Mucosa of descending colon (tissue), 3 donors: ENCODE results near the gene DVL1. TPM values are rescaled to one million over a fixed set of nuclear protein-coding genes. Genes with fewer than 3 reads are reported as not detected.

Experiments used
- ATAC-seq: fragments of 200-7000 bp; cut with Tn5 transposase; one replicate; pipeline ENCODE4 v1.9.1; 2020; ENCODE audit warnings: mild to moderate bottlenecking, moderate library complexity
- DNase-seq, 3 donors: peaks; one replicate each; pipeline ENCODE4 v3.0.0-alpha.2; 2020
- H3K36me3 ChIP-seq: fragments of 200-600 bp; one replicate; pipeline ENCODE4 v1.8.0; 2021; ENCODE audit warnings: low read depth, mild to moderate bottlenecking
- H3K4me1 ChIP-seq: fragments of 200-600 bp; one replicate; pipeline ENCODE4 v1.8.0; 2021; ENCODE audit warnings: low read depth, mild to moderate bottlenecking
- H3K4me3 ChIP-seq: fragments of 200-600 bp; one replicate; pipeline ENCODE4 v1.8.0; 2021; ENCODE audit warnings: mild to moderate bottlenecking
- H3K9me3 ChIP-seq: fragments of 200-600 bp; one replicate; pipeline ENCODE4 v1.8.0; 2021; ENCODE audit warnings: mild to moderate bottlenecking
- intact Hi-C, 2 donors: fragments of 100-400 bp; cut with DNase I in 1 of 2; cut with micrococcal nuclease in 1 of 2; formaldehyde crosslinking; loops; one replicate each; pipeline versions ENCODE4 v1.11.0 to v1.11.1; 2022; cut with DNase I, micrococcal nuclease
- total RNA-seq, 3 donors: library from RNA; stranded (reverse); fragmentation: NEBNext Ultra II Directional in 2 of 3; extraction: Animal tissue kit (Norgen Biotek cat#: 25700) in 2 of 3; gene quantifications; one replicate each; pipeline versions ENCODE4 v1.2.1 to v1.2.4, GENCODE V29; 2021 to 2023
- TF ChIP-seq, protein P1 (sequence below): fragments of 200-600 bp; IDR thresholded peaks from one replicate; pipeline ENCODE4 v1.8.0; 2022; ENCODE audit warnings: antibody characterized with exemption, mild to moderate bottlenecking
- donor health status: DM: no; HTN: no; CAD: no; lungs with moderate emphysema.
- donor health status: DM: no; HTN: no; CAD: no.
- donor health status: DM: no; HTN: yes; CAD: no.

The DVL1 gene
- total RNA-seq, 3 donors from 2014 or later = 51.7 to 95.3 (median 73.1) TPM

DNA sequence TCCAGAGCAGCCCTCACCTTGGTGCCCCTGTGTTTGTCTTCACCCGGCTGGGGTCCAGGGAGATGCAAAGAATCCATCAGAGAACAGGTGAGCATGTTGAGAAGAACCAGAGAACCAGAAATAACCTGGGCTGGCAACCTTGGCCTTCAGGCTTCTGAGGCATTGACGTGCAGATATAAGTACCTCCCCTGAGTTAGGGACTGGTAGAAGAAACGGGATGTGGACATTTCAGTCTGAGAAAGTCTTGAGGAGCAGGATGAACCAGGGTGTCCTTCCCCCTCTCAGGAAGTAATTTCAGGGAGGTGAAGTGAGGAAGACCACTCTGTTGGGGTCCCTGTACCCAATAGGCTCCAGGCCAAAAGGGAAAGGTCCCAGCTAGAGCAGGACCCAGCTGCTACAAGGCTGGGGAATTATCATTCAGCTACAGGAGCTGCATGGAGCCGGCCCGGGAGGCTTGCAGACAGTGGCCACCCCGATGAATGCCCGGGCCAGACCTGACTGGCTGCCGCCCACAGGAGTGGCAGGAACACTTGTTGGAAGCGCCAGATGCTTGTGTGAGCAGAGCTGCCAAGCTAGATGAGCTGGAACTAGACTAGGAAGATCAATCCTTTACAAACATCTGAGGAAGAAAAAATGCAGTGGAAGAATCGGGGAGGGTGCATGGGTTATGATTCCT, 27.5 kb upstream of the DVL1 start:
- intact Hi-C loops = no loop called here
- Histone ChIP-seq H3K4me3 (no peak overlapping the region), H3K4me1 (peaks cover 24% of the 10 kb centered on the region)

DNA sequence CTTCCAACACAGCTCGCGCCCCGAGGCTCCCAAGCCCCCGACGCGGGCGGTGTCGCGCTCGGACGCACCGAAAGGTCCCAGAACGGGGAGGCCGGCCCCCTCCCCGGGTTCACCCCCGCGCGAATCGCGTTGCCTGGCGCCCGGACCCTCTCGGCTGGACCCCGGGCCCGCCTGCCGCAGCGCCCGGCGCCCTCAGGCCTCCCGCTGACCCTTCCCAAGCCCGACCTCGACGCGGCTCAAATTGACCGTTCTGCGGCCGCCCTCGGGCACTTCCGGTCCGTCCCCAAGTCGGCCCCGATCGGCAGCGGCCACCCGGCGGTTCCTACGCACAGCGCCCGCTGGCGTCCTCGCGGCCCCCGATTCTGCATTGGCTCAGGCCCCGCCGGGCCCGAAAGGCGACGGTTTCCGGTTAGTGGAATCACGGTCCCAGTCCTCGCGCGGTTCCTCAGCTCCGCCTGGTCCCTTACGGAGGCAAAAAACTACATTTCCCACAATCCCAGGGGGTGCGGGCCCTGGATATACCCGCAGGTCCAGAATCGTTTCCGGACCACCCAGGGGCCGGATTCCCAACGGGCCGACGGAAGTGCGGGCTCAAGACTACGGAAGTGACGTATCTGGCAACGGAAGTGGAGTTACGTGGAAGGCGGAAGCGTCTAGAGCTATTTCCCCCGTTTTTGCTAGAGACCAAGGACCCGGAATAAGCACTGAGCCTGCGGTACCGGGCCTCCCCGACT, 25.9 kb upstream of the DVL1 start, which contains the start of gene AURKAIP1:
Gene AURKAIP1, minus strand, starts transcription at position 279 of the 734 bp plus-strand sequence. CDS start 451 bp downstream, outside the sequence.
- no peaks in the 10 kb centered on the region for H3K36me3 ChIP-seq
- intact Hi-C loops = loop anchor here in 1 of 2 donors (2.0 kb wide), 1 partner anchor 22 kb away; no protein-coding TSS in a partner anchor
- peak; percentile 93 for ATAC-seq

More for the DNA sequence above, 27.5 kb upstream of the DVL1 start:
- Histone ChIP-seq H3K9me3 (no peaks in the 10 kb centered on the region), H3K36me3 (no peaks in the 10 kb centered on the region)
- TF ChIP-seq, protein P1, sequence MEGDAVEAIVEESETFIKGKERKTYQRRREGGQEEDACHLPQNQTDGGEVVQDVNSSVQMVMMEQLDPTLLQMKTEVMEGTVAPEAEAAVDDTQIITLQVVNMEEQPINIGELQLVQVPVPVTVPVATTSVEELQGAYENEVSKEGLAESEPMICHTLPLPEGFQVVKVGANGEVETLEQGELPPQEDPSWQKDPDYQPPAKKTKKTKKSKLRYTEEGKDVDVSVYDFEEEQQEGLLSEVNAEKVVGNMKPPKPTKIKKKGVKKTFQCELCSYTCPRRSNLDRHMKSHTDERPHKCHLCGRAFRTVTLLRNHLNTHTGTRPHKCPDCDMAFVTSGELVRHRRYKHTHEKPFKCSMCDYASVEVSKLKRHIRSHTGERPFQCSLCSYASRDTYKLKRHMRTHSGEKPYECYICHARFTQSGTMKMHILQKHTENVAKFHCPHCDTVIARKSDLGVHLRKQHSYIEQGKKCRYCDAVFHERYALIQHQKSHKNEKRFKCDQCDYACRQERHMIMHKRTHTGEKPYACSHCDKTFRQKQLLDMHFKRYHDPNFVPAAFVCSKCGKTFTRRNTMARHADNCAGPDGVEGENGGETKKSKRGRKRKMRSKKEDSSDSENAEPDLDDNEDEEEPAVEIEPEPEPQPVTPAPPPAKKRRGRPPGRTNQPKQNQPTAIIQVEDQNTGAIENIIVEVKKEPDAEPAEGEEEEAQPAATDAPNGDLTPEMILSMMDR = no peak
- DNase-seq (no peak), ATAC-seq (no peak)

DNA sequence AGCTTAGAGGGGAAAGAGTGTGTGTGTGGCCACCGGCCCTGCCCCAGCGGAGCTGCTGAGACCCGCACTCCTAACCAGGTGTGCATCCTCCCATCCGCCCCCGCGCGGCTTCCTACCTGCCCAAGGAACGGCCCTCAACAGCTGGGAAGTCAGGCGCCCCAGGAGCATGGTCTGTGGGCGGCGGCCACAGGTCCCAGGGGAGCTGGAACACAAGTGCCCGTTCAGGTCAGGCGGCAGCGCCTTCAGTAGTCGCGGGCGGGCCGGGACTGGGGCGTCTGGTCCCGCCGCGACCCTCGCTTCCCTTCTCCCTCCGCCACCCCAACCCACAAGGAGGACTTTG, 25.3 kb upstream of the DVL1 start:
- peak in 1 of 3 donors; percentile 74 for DNase-seq
- Histone ChIP-seq H3K9me3 (no peaks in the 10 kb centered on the region), H3K4me1 (peaks cover 26% of the 10 kb centered on the region), H3K4me3 (peak overlapping the region; percentile 98), H3K36me3 (no peaks in the 10 kb centered on the region)
- intact Hi-C loops = loop anchor here in 1 of 2 donors (2.0 kb wide), 1 partner anchor 22 kb away; no protein-coding TSS in a partner anchor
- peak; percentile 10 for ATAC-seq
- TF ChIP-seq, protein P1 = no peak

More for the DNA sequence above, 25.9 kb upstream of the DVL1 start, which contains the start of gene AURKAIP1:
- TF ChIP-seq, protein P1 = peak; percentile 43
- Histone ChIP-seq H3K9me3 (no peaks in the 10 kb centered on the region), H3K4me1 (peaks cover 26% of the 10 kb centered on the region), H3K4me3 (peak within 1 kb of the TSS; percentile 98)
- DNase-seq = peak; percentile 97 to 99 (median 98)

DNA sequence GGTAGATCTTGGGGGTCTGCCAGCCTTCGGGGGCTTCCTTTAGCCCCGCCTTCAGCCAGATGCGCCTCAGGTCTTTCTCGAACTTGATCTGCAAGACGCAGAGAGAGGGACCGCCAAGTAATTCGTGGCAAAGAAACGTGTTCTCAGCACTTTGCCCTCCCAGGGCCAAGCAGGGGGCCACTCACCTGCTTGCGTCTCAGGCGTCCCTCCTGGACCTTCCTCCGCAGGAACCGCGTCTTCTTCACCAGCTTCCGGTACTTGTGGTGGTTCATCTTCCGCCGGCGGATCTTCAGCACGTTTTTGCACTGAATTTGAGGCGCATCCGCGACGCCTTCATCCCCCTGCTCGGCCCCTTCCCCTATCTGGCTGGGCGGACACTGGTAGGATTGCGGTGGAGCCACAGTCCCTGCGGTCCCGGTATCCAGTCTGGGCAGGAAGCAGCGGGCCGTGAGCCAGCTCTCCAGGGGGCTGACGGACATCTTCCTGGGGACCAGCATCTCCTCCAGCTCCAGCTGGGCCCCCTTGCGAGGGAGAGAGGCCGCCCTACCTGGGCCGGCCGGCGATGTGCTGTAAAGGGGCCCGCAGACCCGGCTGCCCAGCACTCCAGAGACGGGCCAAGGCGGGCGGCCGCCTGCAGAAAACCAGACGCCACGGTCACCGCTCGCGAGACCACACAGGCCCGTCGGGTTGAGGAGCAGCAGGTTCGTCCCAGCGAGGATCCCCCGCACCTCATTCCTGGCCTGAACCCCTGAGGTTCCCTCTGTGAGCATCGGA, 24.8 kb upstream of the DVL1 start:
- no peak for ATAC-seq
- Histone ChIP-seq H3K4me3 (peak overlapping the region; percentile 98), H3K4me1 (peaks cover 26% of the 10 kb centered on the region), H3K9me3 (no peaks in the 10 kb centered on the region), H3K36me3 (no peaks in the 10 kb centered on the region)
- peak in 2 of 3 donors; percentile 50 to 63 for DNase-seq
- TF ChIP-seq, protein P1 = no peak
- intact Hi-C loops = loop anchor here in 1 of 2 donors (2.0 kb wide), 1 partner anchor 21 kb away; no protein-coding TSS in a partner anchor

DNA sequence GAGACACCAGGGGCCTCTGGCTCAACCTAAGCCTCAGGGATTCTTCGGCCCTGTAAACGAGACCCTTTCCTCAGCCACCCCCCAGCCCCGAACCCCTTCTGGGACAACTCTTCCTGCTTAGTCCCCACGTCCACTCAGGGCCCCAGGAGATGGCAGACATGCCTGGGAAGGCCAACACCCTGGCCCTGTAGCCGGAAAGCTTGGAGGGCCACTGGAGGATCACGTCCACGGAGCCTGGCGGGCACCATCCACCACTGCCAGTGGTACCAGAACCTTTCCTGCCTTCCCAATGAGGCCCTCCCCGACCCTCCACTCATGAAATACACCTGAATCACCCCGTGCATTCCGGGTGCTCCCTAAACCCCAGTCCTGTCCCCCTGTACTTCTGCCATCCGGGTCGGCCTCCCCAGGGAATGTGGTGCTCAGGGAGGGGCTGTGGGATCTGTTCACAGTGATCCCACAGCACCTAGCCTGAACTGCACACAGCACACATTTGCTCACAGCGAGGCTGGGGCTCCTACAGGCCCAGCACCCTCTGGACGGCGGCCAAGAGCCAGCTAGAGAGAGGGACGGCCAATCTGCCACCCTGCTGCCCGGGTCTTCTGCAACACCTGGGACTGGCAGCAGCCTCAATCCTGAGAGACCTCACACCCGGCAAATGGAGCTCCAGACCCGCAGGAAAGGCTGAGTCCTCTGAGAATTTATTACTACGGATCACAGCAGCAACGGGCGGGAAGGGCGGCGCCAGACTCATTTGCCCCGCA, 24.0 kb upstream of the DVL1 start:
- no peak overlapping the region for H3K4me3 ChIP-seq
- H3K4me1 ChIP-seq = peaks cover 26% of the 10 kb centered on the region
- intact Hi-C loops = no loop called here
- no peaks in the 10 kb centered on the region for H3K36me3 ChIP-seq
- no peaks in the 10 kb centered on the region for H3K9me3 ChIP-seq
- TF ChIP-seq, protein P1 = no peak
- DNase-seq = no peak
- ATAC-seq = no peak
